Prostate gland (tissue), 2 donors: Measurements from ENCODE around the gene TMX2.

ENCODE experiments used
- POLR2A ChIP-seq: fragments of 450-650 bp; IDR thresholded peaks from one replicate; pipeline ENCODE4 v1.6.1; 2016; ENCODE audit warnings: antibody characterized with exemption, mild to moderate bottlenecking
- POLR2AphosphoS5 ChIP-seq: sonication (generic); formaldehyde crosslinking; IDR thresholded peaks from one replicate; pipeline ENCODE4 v1.6.1; 2017; ENCODE audit warnings: antibody characterized with exemption
- TF ChIP-seq, protein P1 (sequence below), 4 experiments: fragments of 200-600 bp in 2 of 4; fragments of 450-650 bp in 2 of 4; sonication (generic) in 2 of 4; IDR thresholded peaks; 1 replicate in 3 of 4; 2 replicates in 1 of 4; pipeline ENCODE4 v1.5.1; 2016 to 2019; ENCODE audit warnings: antibody characterized with exemption in 4 of 4, mild to moderate bottlenecking in 2 of 4, moderate library complexity in 2 of 4

- TF ChIP-seq POLR2A (no peak), POLR2AphosphoS5 (no peak)
- TF ChIP-seq, protein P1, sequence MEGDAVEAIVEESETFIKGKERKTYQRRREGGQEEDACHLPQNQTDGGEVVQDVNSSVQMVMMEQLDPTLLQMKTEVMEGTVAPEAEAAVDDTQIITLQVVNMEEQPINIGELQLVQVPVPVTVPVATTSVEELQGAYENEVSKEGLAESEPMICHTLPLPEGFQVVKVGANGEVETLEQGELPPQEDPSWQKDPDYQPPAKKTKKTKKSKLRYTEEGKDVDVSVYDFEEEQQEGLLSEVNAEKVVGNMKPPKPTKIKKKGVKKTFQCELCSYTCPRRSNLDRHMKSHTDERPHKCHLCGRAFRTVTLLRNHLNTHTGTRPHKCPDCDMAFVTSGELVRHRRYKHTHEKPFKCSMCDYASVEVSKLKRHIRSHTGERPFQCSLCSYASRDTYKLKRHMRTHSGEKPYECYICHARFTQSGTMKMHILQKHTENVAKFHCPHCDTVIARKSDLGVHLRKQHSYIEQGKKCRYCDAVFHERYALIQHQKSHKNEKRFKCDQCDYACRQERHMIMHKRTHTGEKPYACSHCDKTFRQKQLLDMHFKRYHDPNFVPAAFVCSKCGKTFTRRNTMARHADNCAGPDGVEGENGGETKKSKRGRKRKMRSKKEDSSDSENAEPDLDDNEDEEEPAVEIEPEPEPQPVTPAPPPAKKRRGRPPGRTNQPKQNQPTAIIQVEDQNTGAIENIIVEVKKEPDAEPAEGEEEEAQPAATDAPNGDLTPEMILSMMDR (IDR thresholded peaks at IDR 0.05) = no peak
Measured at GRCh38 chr11:57742087-57742452, 29.7 kb downstream of the TMX2 start.
